ENCODE measurements around the gene ATRIP.
"Not testable (repeated sequence)": the region's sequence is repeated elsewhere in the genome, so short reads cannot be mapped to it uniquely, and the experiment has no call there.

DNA sequence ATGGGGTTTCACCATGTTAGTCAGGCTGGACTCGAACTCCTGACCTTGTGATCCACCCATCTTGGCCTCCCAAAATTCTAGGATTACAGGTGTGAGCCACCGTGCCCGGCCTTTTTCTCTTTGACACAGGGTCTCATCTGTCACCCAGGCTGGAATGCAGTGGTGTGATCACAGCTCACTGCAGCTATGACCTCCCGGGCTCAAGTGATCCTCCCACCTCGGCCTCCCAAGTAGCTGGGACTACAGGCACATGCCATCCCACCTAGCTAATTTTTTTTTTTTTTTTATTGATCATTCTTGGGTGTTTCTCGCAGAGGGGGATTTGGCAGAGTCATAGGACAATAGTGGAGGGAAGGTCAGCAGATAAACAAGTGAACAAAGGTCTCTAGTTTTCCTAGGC lies 36.3 kb downstream of the ATRIP start:
- TF ChIP-seq POLR2A, EP300 (IDR thresholded peaks at IDR 0.05): not testable (repeated sequence)
- TF ChIP-seq, protein P1, sequence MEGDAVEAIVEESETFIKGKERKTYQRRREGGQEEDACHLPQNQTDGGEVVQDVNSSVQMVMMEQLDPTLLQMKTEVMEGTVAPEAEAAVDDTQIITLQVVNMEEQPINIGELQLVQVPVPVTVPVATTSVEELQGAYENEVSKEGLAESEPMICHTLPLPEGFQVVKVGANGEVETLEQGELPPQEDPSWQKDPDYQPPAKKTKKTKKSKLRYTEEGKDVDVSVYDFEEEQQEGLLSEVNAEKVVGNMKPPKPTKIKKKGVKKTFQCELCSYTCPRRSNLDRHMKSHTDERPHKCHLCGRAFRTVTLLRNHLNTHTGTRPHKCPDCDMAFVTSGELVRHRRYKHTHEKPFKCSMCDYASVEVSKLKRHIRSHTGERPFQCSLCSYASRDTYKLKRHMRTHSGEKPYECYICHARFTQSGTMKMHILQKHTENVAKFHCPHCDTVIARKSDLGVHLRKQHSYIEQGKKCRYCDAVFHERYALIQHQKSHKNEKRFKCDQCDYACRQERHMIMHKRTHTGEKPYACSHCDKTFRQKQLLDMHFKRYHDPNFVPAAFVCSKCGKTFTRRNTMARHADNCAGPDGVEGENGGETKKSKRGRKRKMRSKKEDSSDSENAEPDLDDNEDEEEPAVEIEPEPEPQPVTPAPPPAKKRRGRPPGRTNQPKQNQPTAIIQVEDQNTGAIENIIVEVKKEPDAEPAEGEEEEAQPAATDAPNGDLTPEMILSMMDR (IDR thresholded peaks at IDR 0.05): not testable (repeated sequence)
